K562 (cell line): ENCODE measurements around the gene MED20. TPM values are rescaled to one million over a fixed set of nuclear protein-coding genes. Genes with fewer than 3 reads are reported as not detected.
A peak's percentile ranks its signal among the peaks of the same experiment; 100 is the strongest.

Experiments used
- ATF3 ChIP-seq, 2 experiments: fragments of 450-650 bp in 1 of 2; sonication (generic) in 1 of 2; formaldehyde crosslinking in 1 of 2; IDR thresholded peaks in 1 of 2; conservative IDR thresholded peaks in 1 of 2; 2 replicates each; pipeline versions ENCODE4 v1.6.1 to v1.8.1; 2016 to 2023; ENCODE audit warnings: mild to moderate bottlenecking in 2 of 2, moderate library complexity in 2 of 2, inconsistent platforms in 1 of 2, missing genetic modification reagents in 1 of 2
- CBX2 ChIP-seq: fragments of 200-600 bp; sonication (generic); IDR thresholded peaks from one replicate; pipeline ENCODE4 v1.6.1; 2012; ENCODE audit warnings: mild to moderate bottlenecking, low read length, inconsistent platforms; ENCODE audit not compliant: insufficient read depth, poor library complexity, severe bottlenecking
- CTBP1 ChIP-seq: fragments of 450-650 bp; IDR thresholded peaks from 2 replicates; pipeline ENCODE4 v1.6.1; 2016; ENCODE audit warnings: borderline replicate concordance
- CTCF ChIP-seq, 3 experiments: IDR thresholded peaks in 2 of 3; conservative IDR thresholded peaks in 1 of 3; 2 replicates each; pipeline ENCODE4 v1.5.1; 2011 to 2012; ENCODE audit warnings: low read length in 3 of 3, mild to moderate bottlenecking in 3 of 3, control low read depth in 2 of 3, improper control_type of control experiment in 1 of 3, inconsistent platforms in 1 of 3, low read depth in 1 of 3, mixed read lengths in 1 of 3, moderate library complexity in 1 of 3; ENCODE audit not compliant: insufficient read depth in 2 of 3
- DIDO1 ChIP-seq: fragments of 450-650 bp; IDR thresholded peaks from 2 replicates; pipeline ENCODE4 v1.6.1; 2016; ENCODE audit warnings: low read depth, missing biosample characterization, missing genetic modification characterization
- EP400 ChIP-seq: fragments of 450-650 bp; IDR thresholded peaks from 2 replicates; pipeline ENCODE4 v1.6.1; 2017; ENCODE audit warnings: antibody characterized with exemption, mild to moderate bottlenecking, moderate library complexity
- FOXA3 ChIP-seq, 2 experiments: fragments of 450-650 bp in 1 of 2; sonication (generic) in 1 of 2; formaldehyde crosslinking; IDR thresholded peaks in 1 of 2; conservative IDR thresholded peaks in 1 of 2; 2 replicates each; pipeline versions ENCODE4 v1.4.0 to v1.8.0; 2020 to 2022; ENCODE audit warnings: mild to moderate bottlenecking in 2 of 2, missing genetic modification reagents in 1 of 2
- FOXP1 ChIP-seq: sonication (generic); formaldehyde crosslinking; IDR thresholded peaks from 2 replicates; pipeline ENCODE4 v1.8.0; 2022; ENCODE audit warnings: mild to moderate bottlenecking, missing genetic modification reagents
- NR2F6 ChIP-seq: fragments of 450-650 bp; formaldehyde crosslinking; IDR thresholded peaks from 2 replicates; pipeline ENCODE4 v1.4.0; 2020; ENCODE audit warnings: mild to moderate bottlenecking
- NRF1 ChIP-seq, 2 experiments: fragments of 450-650 bp; IDR thresholded peaks in 1 of 2; conservative IDR thresholded peaks in 1 of 2; 2 replicates each; pipeline ENCODE4 v1.6.1; 2014; ENCODE audit warnings: mild to moderate bottlenecking in 2 of 2
- PRMT5 ChIP-seq: sonication (generic); formaldehyde crosslinking; IDR thresholded peaks from 2 replicates; pipeline ENCODE4 v1.5.0; 2020; ENCODE audit warnings: missing genetic modification reagents
- SIN3B ChIP-seq: fragments of 450-650 bp; IDR thresholded peaks from 2 replicates; pipeline ENCODE4 v1.6.1; 2017; ENCODE audit warnings: low read depth, mild to moderate bottlenecking, moderate library complexity
- SIRT6 ChIP-seq: IDR thresholded peaks from one replicate; pipeline ENCODE4 v1.6.1; 2012; ENCODE audit warnings: low read depth, mild to moderate bottlenecking, control low read depth, inconsistent platforms, low read length, moderate library complexity
- ZNF274 ChIP-seq: IDR thresholded peaks from 2 replicates; pipeline ENCODE4 v1.6.1; 2011; ENCODE audit warnings: low read depth, mild to moderate bottlenecking, low read length, moderate library complexity, borderline replicate concordance
- ZNF431 ChIP-seq: sonication (generic); formaldehyde crosslinking; IDR thresholded peaks from 2 replicates; pipeline ENCODE4 v1.8.0; 2022; ENCODE audit warnings: mild to moderate bottlenecking, missing genetic modification reagents
- ZNF507 ChIP-seq: conservative IDR thresholded peaks from 2 replicates; pipeline ENCODE4 v1.6.1; 2017; ENCODE audit warnings: missing genetic modification characterization, missing compliant biosample characterization
- ZNF668 ChIP-seq: fragments of 250-450 bp; sonication (Bioruptor Pico); IDR thresholded peaks from 2 replicates; pipeline ENCODE4 v1.8.0; 2022; ENCODE audit warnings: mild to moderate bottlenecking, inconsistent platforms
- polyA plus RNA-seq, 8 experiments: library from polyadenylated mRNA; depleted of rRNA in 4 of 8; stranded (reverse) in 5 of 8; unstranded in 3 of 8; fragments of >200 nt; fragmentation: Nextera tagmentation in 2 of 8; fragmentation: Illumina TruSeq in 1 of 8; extraction: Ambion mirVana in 2 of 8; extraction: Trizol in 1 of 8; gene quantifications; 2 replicates each; pipeline versions ENCODE4 v1.2.1 to v1.2.3, GENCODE V29; 2011 to 2014; ENCODE audit warnings: inconsistent platforms in 1 of 8, missing spikeins in 1 of 8
- total RNA-seq, 7 experiments: library from RNA; depleted of rRNA in 6 of 7; stranded (reverse); fragments of >200 nt in 6 of 7; fragmentation: Illumina TruSeq in 2 of 7; extraction: Trizol in 2 of 7; gene quantifications; 2 replicates each; pipeline versions ENCODE4 v1.2.1 to v1.2.3, GENCODE V29; 2011 to 2021; ENCODE audit warnings: low replicate concordance in 1 of 7
- TF ChIP-seq, protein P1 (sequence below): fragments of 450-650 bp; formaldehyde crosslinking; IDR thresholded peaks from 2 replicates; pipeline ENCODE4 v1.4.0; 2020; ENCODE audit warnings: mild to moderate bottlenecking, mixed read lengths
- TF ChIP-seq, protein P2 (sequence below): fragments of 450-650 bp; IDR thresholded peaks from 2 replicates; pipeline ENCODE4 v1.6.1; 2017; ENCODE audit warnings: mild to moderate bottlenecking, moderate library complexity
- TF ChIP-seq, protein P3 (sequence below): sonication (generic); formaldehyde crosslinking; IDR thresholded peaks from 2 replicates; pipeline ENCODE4 v1.8.0; 2022; ENCODE audit warnings: mild to moderate bottlenecking, low read depth, missing genetic modification reagents

Gene MED20
- total and polyA plus RNA-seq, 9 of the 15 experiments (the other 6 are each of a cell fraction or from before 2014, with no cell fraction given): 27.3 to 80.9 (median 46.0) TPM

GRCh38 chr6:41942067-41942851 is 21.3 kb upstream of the MED20 start (continued):
- TF ChIP-seq PRMT5 (no peak), ZNF274 (no peak), DIDO1 (tag) (no peak), SIN3B (no peak), ZNF431 (CRISPR knock-in tag) (no peak), NRF1 (conservative IDR thresholded peaks at IDR 0.05 in 1 of 2, IDR thresholded peaks at IDR 0.05 in 1 of 2) (peak; percentile 18 to 19; a peak in 1 of 4 replicates), CBX2 (no peak), CTBP1 (no peak), ATF3 (IDR thresholded peaks at IDR 0.05) (peak; percentile 76), ATF3 (CRISPR knock-in tag; conservative IDR thresholded peaks at IDR 0.05) (peak; percentile 61; the same call in 1 of the 2 replicates), NR2F6 (no peak), CTCF (IDR thresholded peaks at IDR 0.05 in 2 of 3, conservative IDR thresholded peaks at IDR 0.05 in 1 of 3; ENCODE audit: insufficient read depth in 2 of 3, low read depth in 1 of 3, low read length in 3 of 3) (no peak), EP400 (peak; percentile 6; the same call in 1 of the 2 replicates), FOXP1 (CRISPR knock-in tag) (0 out of 2 replicates have a peak, but pooled peaks have one; percentile 38), ZNF507 (tag) (no peak), FOXA3 (CRISPR knock-in tag; conservative IDR thresholded peaks at IDR 0.05 in 1 of 2, IDR thresholded peaks at IDR 0.05 in 1 of 2) (peak in 1 of 2 experiments; percentile 25; a peak in 1 of 4 replicates), ZNF668 (no peak), SIRT6 (no peak)
- TF ChIP-seq, protein P1, sequence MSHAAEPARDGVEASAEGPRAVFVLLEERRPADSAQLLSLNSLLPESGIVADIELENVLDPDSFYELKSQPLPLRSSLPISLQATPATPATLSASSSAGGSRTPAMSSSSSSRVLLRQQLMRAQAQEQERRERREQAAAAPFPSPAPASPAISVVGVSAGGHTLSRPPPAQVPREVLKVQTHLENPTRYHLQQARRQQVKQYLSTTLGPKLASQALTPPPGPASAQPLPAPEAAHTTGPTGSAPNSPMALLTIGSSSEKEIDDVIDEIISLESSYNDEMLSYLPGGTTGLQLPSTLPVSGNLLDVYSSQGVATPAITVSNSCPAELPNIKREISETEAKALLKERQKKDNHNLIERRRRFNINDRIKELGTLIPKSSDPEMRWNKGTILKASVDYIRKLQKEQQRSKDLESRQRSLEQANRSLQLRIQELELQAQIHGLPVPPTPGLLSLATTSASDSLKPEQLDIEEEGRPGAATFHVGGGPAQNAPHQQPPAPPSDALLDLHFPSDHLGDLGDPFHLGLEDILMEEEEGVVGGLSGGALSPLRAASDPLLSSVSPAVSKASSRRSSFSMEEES: no peak
- TF ChIP-seq, protein P2, sequence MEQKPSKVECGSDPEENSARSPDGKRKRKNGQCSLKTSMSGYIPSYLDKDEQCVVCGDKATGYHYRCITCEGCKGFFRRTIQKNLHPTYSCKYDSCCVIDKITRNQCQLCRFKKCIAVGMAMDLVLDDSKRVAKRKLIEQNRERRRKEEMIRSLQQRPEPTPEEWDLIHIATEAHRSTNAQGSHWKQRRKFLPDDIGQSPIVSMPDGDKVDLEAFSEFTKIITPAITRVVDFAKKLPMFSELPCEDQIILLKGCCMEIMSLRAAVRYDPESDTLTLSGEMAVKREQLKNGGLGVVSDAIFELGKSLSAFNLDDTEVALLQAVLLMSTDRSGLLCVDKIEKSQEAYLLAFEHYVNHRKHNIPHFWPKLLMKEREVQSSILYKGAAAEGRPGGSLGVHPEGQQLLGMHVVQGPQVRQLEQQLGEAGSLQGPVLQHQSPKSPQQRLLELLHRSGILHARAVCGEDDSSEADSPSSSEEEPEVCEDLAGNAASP: no peak
- TF ChIP-seq, protein P3, sequence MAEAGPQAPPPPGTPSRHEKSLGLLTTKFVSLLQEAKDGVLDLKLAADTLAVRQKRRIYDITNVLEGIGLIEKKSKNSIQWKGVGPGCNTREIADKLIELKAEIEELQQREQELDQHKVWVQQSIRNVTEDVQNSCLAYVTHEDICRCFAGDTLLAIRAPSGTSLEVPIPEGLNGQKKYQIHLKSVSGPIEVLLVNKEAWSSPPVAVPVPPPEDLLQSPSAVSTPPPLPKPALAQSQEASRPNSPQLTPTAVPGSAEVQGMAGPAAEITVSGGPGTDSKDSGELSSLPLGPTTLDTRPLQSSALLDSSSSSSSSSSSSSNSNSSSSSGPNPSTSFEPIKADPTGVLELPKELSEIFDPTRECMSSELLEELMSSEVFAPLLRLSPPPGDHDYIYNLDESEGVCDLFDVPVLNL (CRISPR knock-in tag): no peak
